Measurements from ENCODE around the gene KCND1.

Gene KCND1

GRCh38 chrX:48937054-48937907 lies 34.4 kb downstream of the KCND1 start:
- Mint-ChIP-seq H3K9me3 (ENCODE audit: low read depth) (no peaks in the 10 kb centered on the region), H3K27ac (peak overlapping the region; percentile 98), H3K4me1 (ENCODE audit: low read depth) (peaks cover 79% of the 10 kb centered on the region), H3K4me3 (peak overlapping the region; percentile 87), H3K27me3 (no peaks in the 10 kb centered on the region), H3K36me3 (peaks cover 15% of the 10 kb centered on the region)

- Mint-ChIP-seq H3K27ac (peak overlapping the region; percentile 98), H3K36me3 (peaks cover 13% of the 10 kb centered on the region), H3K9me3 (ENCODE audit: low read depth) (no peaks in the 10 kb centered on the region), H3K4me3 (peak overlapping the region; percentile 87), H3K27me3 (no peaks in the 10 kb centered on the region), H3K4me1 (ENCODE audit: low read depth) (peaks cover 72% of the 10 kb centered on the region)
These were observed 35.1 kb downstream of the KCND1 start for GRCh38 chrX:48936429-48937053.

- peak overlapping the region; percentile 98 for H3K27ac Mint-ChIP-seq
- H3K4me1 Mint-ChIP-seq (ENCODE audit: low read depth) = peaks cover 66% of the 10 kb centered on the region
- peak overlapping the region; percentile 58 for H3K4me3 Mint-ChIP-seq
- H3K27me3 Mint-ChIP-seq = no peaks in the 10 kb centered on the region
- no peaks in the 10 kb centered on the region for H3K9me3 Mint-ChIP-seq (ENCODE audit: low read depth)
- H3K36me3 Mint-ChIP-seq = peaks cover 12% of the 10 kb centered on the region
These were observed 36.4 kb downstream of the KCND1 start for GRCh38 chrX:48935301-48935670.

GRCh38 chrX:48934581-48935300 lies 36.9 kb downstream of the KCND1 start:
- Mint-ChIP-seq H3K27me3 (no peaks in the 10 kb centered on the region), H3K4me3 (peak overlapping the region; percentile 58), H3K27ac (peak overlapping the region; percentile 98), H3K36me3 (peaks cover 15% of the 10 kb centered on the region), H3K9me3 (ENCODE audit: low read depth) (no peaks in the 10 kb centered on the region), H3K4me1 (ENCODE audit: low read depth) (peaks cover 63% of the 10 kb centered on the region)

DNA sequence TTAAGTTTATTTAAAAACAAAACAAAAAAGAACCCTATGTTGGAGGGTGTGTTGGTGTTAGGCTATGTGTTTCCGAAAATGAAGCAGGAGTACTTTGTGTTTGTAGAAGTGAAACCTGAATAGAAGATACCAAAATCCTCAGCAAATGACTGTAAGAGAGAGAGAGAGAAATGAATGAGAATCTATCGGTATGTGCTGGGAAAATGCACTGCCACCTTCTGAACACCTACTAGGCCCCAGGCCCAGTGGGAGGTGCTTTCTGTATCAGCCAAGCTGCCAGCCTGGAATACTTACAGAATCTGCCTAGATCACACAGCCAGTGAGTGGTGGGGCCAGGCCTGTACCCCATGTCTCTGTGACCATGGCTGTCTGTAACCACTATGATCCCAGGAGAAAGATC lies 37.9 kb downstream of the KCND1 start:
- H3K4me3 Mint-ChIP-seq = peak overlapping the region; percentile 51
- H3K9me3 Mint-ChIP-seq (ENCODE audit: low read depth) = no peaks in the 10 kb centered on the region

DNA sequence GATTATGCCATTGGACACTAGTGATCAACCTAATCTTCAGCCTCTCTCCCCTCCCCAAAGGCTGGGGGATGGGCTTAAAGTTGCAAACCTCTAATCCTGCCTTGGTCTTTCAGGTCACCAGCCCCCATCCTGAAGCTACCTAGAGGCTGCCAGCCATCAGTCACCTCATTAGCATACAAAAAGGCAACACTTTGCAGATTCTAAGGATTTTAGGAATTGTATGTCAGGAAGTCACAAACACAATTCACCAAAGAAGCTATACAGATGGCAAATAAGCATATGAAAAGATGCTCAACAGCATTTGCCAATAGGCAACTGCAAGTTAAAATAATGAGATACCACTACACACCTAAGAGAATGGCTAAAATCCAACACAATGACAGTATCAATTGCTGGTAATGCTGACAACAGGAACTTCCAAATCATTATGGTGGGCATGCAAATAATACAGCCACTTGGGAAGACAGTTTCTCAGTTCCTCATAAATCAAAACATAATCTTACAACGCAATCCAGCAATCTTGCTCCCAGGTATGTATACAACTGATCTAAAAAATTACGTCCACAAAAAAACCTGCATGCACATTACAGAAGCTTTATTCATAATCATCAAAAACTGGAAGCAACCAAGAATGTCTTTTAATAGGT lies 43.8 kb downstream of the KCND1 start:
- H3K27me3 Mint-ChIP-seq = no peaks in the 10 kb centered on the region
- H3K36me3 Mint-ChIP-seq = peaks cover 6% of the 10 kb centered on the region
- H3K4me3 Mint-ChIP-seq = no peak overlapping the region
- peak overlapping the region; percentile 50 for H3K27ac Mint-ChIP-seq
- no peaks in the 10 kb centered on the region for H3K9me3 Mint-ChIP-seq (ENCODE audit: low read depth)
- H3K4me1 Mint-ChIP-seq (ENCODE audit: low read depth) = peaks cover 27% of the 10 kb centered on the region

More for the DNA sequence above, 37.9 kb downstream of the KCND1 start:
- no peaks in the 10 kb centered on the region for H3K27me3 Mint-ChIP-seq
- peaks cover 15% of the 10 kb centered on the region for H3K36me3 Mint-ChIP-seq
- peak overlapping the region; percentile 98 for H3K27ac Mint-ChIP-seq
- peaks cover 53% of the 10 kb centered on the region for H3K4me1 Mint-ChIP-seq (ENCODE audit: low read depth)

DNA sequence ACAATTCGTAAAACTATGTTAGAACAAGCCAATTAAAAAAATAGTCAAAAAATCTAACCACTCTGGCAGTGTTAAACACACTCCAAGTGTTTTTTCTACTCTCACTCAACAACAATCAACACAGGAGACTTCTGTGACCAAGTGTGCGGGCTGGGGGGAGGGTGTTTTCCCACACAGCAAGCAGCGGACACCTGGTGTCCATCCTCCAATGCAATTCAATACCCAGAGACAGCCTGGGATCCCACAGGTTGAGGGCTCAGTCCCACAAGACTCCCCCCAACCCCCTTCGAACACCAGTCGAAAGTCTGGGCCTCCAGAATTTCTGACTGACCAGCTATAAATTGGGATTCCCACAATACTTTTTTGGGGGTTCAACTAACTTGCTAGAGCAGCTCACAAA lies 44.5 kb downstream of the KCND1 start:
- Mint-ChIP-seq H3K4me3 (no peak overlapping the region), H3K9me3 (ENCODE audit: low read depth) (no peaks in the 10 kb centered on the region), H3K27me3 (no peaks in the 10 kb centered on the region), H3K4me1 (ENCODE audit: low read depth) (peaks cover 30% of the 10 kb centered on the region), H3K36me3 (peaks cover 5% of the 10 kb centered on the region), H3K27ac (peak overlapping the region; percentile 1)

- no peaks in the 10 kb centered on the region for H3K27me3 Mint-ChIP-seq
- H3K9me3 Mint-ChIP-seq (ENCODE audit: low read depth) = no peaks in the 10 kb centered on the region
- H3K27ac Mint-ChIP-seq = peak overlapping the region; percentile 86
- peaks cover 48% of the 10 kb centered on the region for H3K4me1 Mint-ChIP-seq (ENCODE audit: low read depth)
- H3K36me3 Mint-ChIP-seq = peaks cover 3% of the 10 kb centered on the region
- H3K4me3 Mint-ChIP-seq = peak overlapping the region; percentile 15
These were observed 47.4 kb downstream of the KCND1 start for GRCh38 chrX:48924270-48924669.

- H3K36me3 Mint-ChIP-seq = peaks cover 3% of the 10 kb centered on the region
- peak overlapping the region; percentile 87 for H3K27ac Mint-ChIP-seq
- H3K27me3 Mint-ChIP-seq = no peaks in the 10 kb centered on the region
- peak overlapping the region; percentile 15 for H3K4me3 Mint-ChIP-seq
- no peaks in the 10 kb centered on the region for H3K9me3 Mint-ChIP-seq (ENCODE audit: low read depth)
- H3K4me1 Mint-ChIP-seq (ENCODE audit: low read depth) = peaks cover 50% of the 10 kb centered on the region
These were observed 47.9 kb downstream of the KCND1 start for GRCh38 chrX:48923771-48924170.

GRCh38 chrX:48920718-48921104 lies 50.9 kb downstream of the KCND1 start:
- Mint-ChIP-seq H3K27me3 (no peaks in the 10 kb centered on the region), H3K36me3 (peaks cover 5% of the 10 kb centered on the region), H3K4me1 (ENCODE audit: low read depth) (peaks cover 50% of the 10 kb centered on the region), H3K9me3 (ENCODE audit: low read depth) (no peaks in the 10 kb centered on the region), H3K27ac (peak overlapping the region; percentile 99), H3K4me3 (peak overlapping the region; percentile 97)

DNA sequence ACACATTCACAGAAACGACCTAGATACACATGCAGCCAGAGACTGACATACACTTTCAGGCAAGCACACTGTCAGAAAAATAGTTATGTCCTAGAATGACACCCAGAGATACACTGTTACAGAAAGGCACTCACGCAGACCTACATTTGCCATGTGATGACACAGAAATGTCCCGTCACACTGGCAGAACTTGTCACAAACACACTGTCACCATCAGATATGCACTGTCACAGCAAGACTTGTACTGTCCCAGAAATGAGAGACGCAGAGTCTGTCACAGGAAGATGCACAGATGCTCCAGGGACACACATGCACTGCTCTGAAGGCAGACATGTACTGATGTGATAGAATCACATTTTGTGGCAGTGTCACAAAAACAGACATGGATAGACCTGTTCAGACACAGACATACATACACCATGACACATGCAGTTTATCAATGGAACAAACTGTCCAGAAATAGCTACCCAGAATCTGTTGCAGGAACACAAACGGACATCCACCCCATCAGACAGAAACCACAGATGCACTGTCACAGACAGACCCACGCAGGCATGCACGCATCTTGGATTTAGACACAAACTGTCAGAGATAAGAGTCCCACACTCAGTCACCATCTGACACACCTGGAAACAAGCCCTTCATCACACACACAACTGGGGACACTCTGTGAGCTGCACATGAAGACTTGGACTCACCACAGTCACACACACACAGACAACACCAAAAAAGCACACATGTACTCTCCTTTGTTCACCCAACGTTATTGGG lies 51.5 kb downstream of the KCND1 start:
- H3K4me1 Mint-ChIP-seq (ENCODE audit: low read depth) = peaks cover 47% of the 10 kb centered on the region
- no peaks in the 10 kb centered on the region for H3K27me3 Mint-ChIP-seq
- H3K9me3 Mint-ChIP-seq (ENCODE audit: low read depth) = no peaks in the 10 kb centered on the region
- peak overlapping the region; percentile 99 for H3K27ac Mint-ChIP-seq
- peaks cover 2% of the 10 kb centered on the region for H3K36me3 Mint-ChIP-seq
- peak overlapping the region; percentile 97 for H3K4me3 Mint-ChIP-seq

DNA sequence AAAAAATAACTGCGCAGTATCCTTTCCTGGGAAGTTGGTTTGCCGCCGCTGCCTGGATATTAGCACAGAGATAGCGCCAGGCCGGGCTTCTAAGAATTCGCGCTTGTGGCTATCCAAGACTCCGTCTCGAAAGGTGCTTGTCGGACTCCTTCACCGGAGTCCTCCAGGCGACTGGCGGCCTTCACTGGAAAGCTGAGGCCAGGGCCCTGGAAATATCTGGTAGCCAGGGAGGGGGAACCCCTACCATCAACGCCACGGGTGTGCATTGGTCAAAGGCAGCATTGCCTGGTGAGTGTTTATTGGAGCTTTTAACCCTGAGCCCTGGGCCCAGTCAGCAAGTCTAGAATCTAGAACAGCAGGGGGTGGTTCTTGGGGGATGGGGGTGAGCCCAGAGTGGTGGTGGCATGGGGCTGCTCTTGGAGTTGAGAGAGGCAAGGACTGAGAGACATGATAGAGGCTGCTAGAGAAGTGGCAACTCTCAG lies 52.2 kb downstream of the KCND1 start:
- no peaks in the 10 kb centered on the region for H3K27me3 Mint-ChIP-seq
- peak overlapping the region; percentile 97 for H3K4me3 Mint-ChIP-seq
- no peaks in the 10 kb centered on the region for H3K9me3 Mint-ChIP-seq (ENCODE audit: low read depth)
- H3K27ac Mint-ChIP-seq = peak overlapping the region; percentile 99
- peaks cover 2% of the 10 kb centered on the region for H3K36me3 Mint-ChIP-seq
- peaks cover 51% of the 10 kb centered on the region for H3K4me1 Mint-ChIP-seq (ENCODE audit: low read depth)

- H3K36me3 Mint-ChIP-seq = peaks cover 2% of the 10 kb centered on the region
These were observed 52.9 kb downstream of the KCND1 start, which contains the start of gene PIM2 for GRCh38 chrX:48918643-48919340. Gene PIM2, minus strand, starts transcription at chrX:48919024. Its CDS starts 190 bp downstream, at chrX:48918834.

More at GRCh38 chrX:48918643-48919340, 52.9 kb downstream of the KCND1 start, which contains the start of gene PIM2:
- H3K4me3 Mint-ChIP-seq = peak within 1 kb of the TSS; percentile 97
- H3K27me3 Mint-ChIP-seq = no peaks in the 10 kb centered on the region
- H3K27ac Mint-ChIP-seq = peak within 1 kb of the TSS; percentile 99
- no peaks in the 10 kb centered on the region for H3K9me3 Mint-ChIP-seq (ENCODE audit: low read depth)
- H3K4me1 Mint-ChIP-seq (ENCODE audit: low read depth) = peaks cover 51% of the 10 kb centered on the region

Data from activated naive CD8-positive, alpha-beta T cell (primary cell).